Erythroblast (primary cell): ENCODE data around the gene KIAA1614.

Experiments used
- GATA1 ChIP-seq: IDR thresholded peaks from 2 replicates; pipeline ENCODE4 v1.6.1; 2011; ENCODE audit warnings: low read depth, mild to moderate bottlenecking, control low read depth, low read length, moderate library complexity
- POLR2A ChIP-seq: IDR thresholded peaks from 2 replicates; pipeline ENCODE4 v1.6.1; 2011; ENCODE audit warnings: mild to moderate bottlenecking, low read length

GRCh38 chr1:180933141-180933540, 20.4 kb downstream of the KIAA1614 start:
- TF ChIP-seq POLR2A (no peak), GATA1 (no peak)
